ENCODE measurements around the gene MANEAL. TPM values are rescaled to one million over a fixed set of nuclear protein-coding genes. Genes with fewer than 3 reads are reported as not detected.

MANEAL gene
- total and polyA plus RNA-seq, 2 of the 13 experiments (the other 11 are each of a cell fraction or from before 2014, with no cell fraction given) = 20.8 to 26.4 TPM

- ChIA-PET POLR2A (no interaction called here), CTCF (ENCODE audit: low intra/inter-chr PET ratio, low total read pairs) (no interaction called here)
- intact Hi-C loops (cut with micrococcal nuclease; ENCODE audit: unreplicated experiment) = no loop called here
- Histone ChIP-seq H3K9me3 (ENCODE audit: low read length) (no peaks in the 10 kb centered on the region), H3K36me3 (replicated peaks in 1 of 2; ENCODE audit: control insufficient read depth in 1 of 2, insufficient read depth in 2 of 2, low read length in 2 of 2) (no peaks in the 10 kb centered on the region), H3K4me2 (ENCODE audit: low read depth, low read length) (no peak overlapping the region), H2AFZ (ENCODE audit: low read length) (no peak overlapping the region), H3K27ac (ENCODE audit: extremely low read length, insufficient read depth, low read length) (no peak overlapping the region), H3K27me3 (ENCODE audit: control insufficient read depth in 1 of 2, insufficient read depth in 2 of 2, low read length in 2 of 2) (peaks cover under 1 to 18% of the 10 kb centered on the region in 2 experiments; a peak in 3 of 5 replicates), H3K9ac (ENCODE audit: insufficient read depth, low read depth, low read length) (no peak overlapping the region), H3K79me2 (ENCODE audit: insufficient read depth, low read length) (no peaks in the 10 kb centered on the region), H3K4me1 (ENCODE audit: insufficient read depth, low read length) (no peaks in the 10 kb centered on the region), H4K20me1 (ENCODE audit: insufficient read depth, low read length) (no peaks in the 10 kb centered on the region), H3K4me3 (replicated peaks in 1 of 3; ENCODE audit: insufficient read depth in 1 of 3, low read depth in 2 of 3, low read length in 3 of 3) (no peak overlapping the region)
- DNase-seq (ENCODE audit: low spot score) (no peak), FAIRE-seq (no peak), ATAC-seq (no peak)
- BruUV-seq (replicated peaks) = no TSS peak
- TF ChIP-seq SMAD1 (CRISPR knock-in tag; IDR thresholded peaks at IDR 0.05; ENCODE audit: borderline replicate concordance, low read depth) (no peak), ASH2L (IDR thresholded peaks at IDR 0.05; ENCODE audit: insufficient read length, low read depth, low read length) (no peak), MAFF (IDR thresholded peaks at IDR 0.05; ENCODE audit: low read depth, low read length) (peak; percentile 92), ZNF501 (CRISPR knock-in tag; IDR thresholded peaks at IDR 0.05) (no peak), MAFK (conservative IDR thresholded peaks at IDR 0.05 in 1 of 2, IDR thresholded peaks at IDR 0.05 in 1 of 2; ENCODE audit: low read length in 2 of 2) (peak; percentile 91 to 95)
- WGBS (ENCODE audit: low lambda C conversion rate) = 92% methylated on average over 1 of the region's 1 CpG
- in situ Hi-C loops (cut with HindIII; ENCODE audit: extremely low pct_ligation_motif_present, low pct_unique_long_range_greater_than_20kb) = no loop called here
Observed at GRCh38 chr1:37748565-37748964, 45.1 kb upstream of the MANEAL start.

GRCh38 chr1:37752213-37752582, 41.4 kb upstream of the MANEAL start:
- Histone ChIP-seq H3K4me2 (ENCODE audit: low read depth, low read length) (peak overlapping the region; percentile 57), H3K27ac (ENCODE audit: extremely low read length, insufficient read depth, low read length) (no peak overlapping the region), H4K20me1 (ENCODE audit: insufficient read depth, low read length) (no peaks in the 10 kb centered on the region), H3K9ac (ENCODE audit: insufficient read depth, low read depth, low read length) (no peak overlapping the region), H3K9me3 (ENCODE audit: low read length) (no peaks in the 10 kb centered on the region), H2AFZ (ENCODE audit: low read length) (no peak overlapping the region), H3K4me1 (ENCODE audit: insufficient read depth, low read length) (peaks cover 14% of the 10 kb centered on the region; the same call in 1 of the 2 replicates), H3K4me3 (replicated peaks in 1 of 3; ENCODE audit: insufficient read depth in 1 of 3, low read depth in 2 of 3, low read length in 3 of 3) (peak overlapping the region in 2 of 3 experiments; percentile 33 to 64; a peak in 3 of 6 replicates), H3K79me2 (ENCODE audit: insufficient read depth, low read length) (no peaks in the 10 kb centered on the region), H3K36me3 (replicated peaks in 1 of 2; ENCODE audit: control insufficient read depth in 1 of 2, insufficient read depth in 2 of 2, low read length in 2 of 2) (no peaks in the 10 kb centered on the region), H3K27me3 (ENCODE audit: control insufficient read depth in 1 of 2, insufficient read depth in 2 of 2, low read length in 2 of 2) (peaks cover 6 to 39% of the 10 kb centered on the region in 2 experiments; a peak in 4 of 5 replicates)
- ATAC-seq = no peak
- intact Hi-C loops (cut with micrococcal nuclease; ENCODE audit: unreplicated experiment) (no loop called here), in situ Hi-C loops (cut with HindIII; ENCODE audit: extremely low pct_ligation_motif_present, low pct_unique_long_range_greater_than_20kb) (no loop called here)
- WGBS (ENCODE audit: low lambda C conversion rate) = 23% methylated on average over 11 of the region's 11 CpGs
- POLR2A ChIA-PET = no interaction called here
- CTCF ChIA-PET (ENCODE audit: low intra/inter-chr PET ratio, low total read pairs) = no interaction called here
- no peak for DNase-seq (ENCODE audit: low spot score)
- no TSS peak for BruUV-seq (replicated peaks)
- FAIRE-seq = no peak
- no peak for TF ChIP-seq HNRNPUL1 (IDR thresholded peaks at IDR 0.05; ENCODE audit: low read depth, low read length)
- no peak for TF ChIP-seq ZNF598 (CRISPR knock-in tag; IDR thresholded peaks at IDR 0.05; ENCODE audit: borderline replicate concordance)
- TF ChIP-seq, protein P1, sequence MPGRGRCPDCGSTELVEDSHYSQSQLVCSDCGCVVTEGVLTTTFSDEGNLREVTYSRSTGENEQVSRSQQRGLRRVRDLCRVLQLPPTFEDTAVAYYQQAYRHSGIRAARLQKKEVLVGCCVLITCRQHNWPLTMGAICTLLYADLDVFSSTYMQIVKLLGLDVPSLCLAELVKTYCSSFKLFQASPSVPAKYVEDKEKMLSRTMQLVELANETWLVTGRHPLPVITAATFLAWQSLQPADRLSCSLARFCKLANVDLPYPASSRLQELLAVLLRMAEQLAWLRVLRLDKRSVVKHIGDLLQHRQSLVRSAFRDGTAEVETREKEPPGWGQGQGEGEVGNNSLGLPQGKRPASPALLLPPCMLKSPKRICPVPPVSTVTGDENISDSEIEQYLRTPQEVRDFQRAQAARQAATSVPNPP (CRISPR knock-in tag; IDR thresholded peaks at IDR 0.05) = no peak
- TF ChIP-seq SMAD3 (CRISPR knock-in tag; IDR thresholded peaks at IDR 0.05) = no peak
- TF ChIP-seq MAZ (IDR thresholded peaks at IDR 0.05; ENCODE audit: borderline replicate concordance, low read depth, low read length) = no peak
- TF ChIP-seq MAZ (CRISPR knock-in tag; IDR thresholded peaks at IDR 0.05; ENCODE audit: low read depth) = no peak
- TF ChIP-seq FIP1L1 (IDR thresholded peaks at IDR 0.05; ENCODE audit: borderline replicate concordance, insufficient read depth, low read depth, low read length) = no peak
- TF ChIP-seq CBX5 (CRISPR knock-in tag; IDR thresholded peaks at IDR 0.05; ENCODE audit: borderline replicate concordance) = no peak

All from HepG2 (cell line).